ENCODE measurements around the gene MS4A14.
"Not testable (repeated sequence)": the region's sequence is repeated elsewhere in the genome, so short reads cannot be mapped to it uniquely, and the experiment has no call there.

The MS4A14 gene, protein sequence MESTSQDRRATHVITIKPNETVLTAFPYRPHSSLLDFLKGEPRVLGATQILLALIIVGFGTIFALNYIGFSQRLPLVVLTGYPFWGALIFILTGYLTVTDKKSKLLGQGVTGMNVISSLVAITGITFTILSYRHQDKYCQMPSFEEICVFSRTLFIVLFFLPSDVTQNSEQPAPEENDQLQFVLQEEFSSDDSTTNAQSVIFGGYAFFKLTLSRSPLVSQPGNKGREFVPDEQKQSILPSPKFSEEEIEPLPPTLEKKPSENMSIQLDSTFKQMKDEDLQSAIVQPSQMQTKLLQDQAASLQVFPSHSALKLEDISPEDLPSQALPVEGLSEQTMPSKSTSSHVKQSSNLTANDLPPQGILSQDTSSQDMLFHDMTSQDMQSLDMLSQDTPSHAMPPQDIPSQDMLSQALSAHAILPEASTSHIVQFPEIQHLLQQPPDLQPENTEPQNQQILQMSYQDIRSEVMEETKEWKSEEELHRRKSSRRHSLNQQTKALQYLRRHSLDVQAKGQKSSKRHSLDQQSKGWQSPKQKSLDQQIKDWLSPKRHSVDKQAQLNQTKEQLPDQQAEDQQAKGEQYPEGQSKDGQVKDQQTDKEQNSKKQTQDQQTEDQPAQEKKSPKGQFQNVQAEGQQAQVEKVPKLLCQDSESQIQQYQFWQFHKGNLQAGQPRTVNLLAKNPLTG

DNA sequence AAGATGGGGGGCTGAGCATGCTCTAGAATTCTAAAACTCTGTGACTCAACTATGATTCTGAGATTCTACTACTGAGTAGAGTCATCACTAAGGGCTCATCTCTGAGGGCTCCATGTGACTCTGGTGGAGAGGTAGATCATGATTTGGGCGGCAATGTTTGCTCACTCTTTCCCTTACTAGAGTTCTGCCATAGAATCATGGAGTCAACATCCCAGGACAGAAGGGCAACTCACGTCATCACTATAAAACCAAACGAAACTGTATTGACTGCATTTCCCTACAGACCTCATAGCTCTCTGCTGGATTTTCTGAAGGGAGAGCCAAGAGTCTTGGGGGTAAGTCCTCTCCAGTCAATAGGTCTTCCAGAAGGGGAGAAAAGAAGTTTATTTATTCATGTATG is at the start of gene MS4A14:
Gene MS4A14 (plus strand): TSS at position 78 of the 400 bp plus-strand sequence. CDS start 120 bp downstream, at position 198.
- DNase-seq (ENCODE audit: low spot score): no peak

DNA sequence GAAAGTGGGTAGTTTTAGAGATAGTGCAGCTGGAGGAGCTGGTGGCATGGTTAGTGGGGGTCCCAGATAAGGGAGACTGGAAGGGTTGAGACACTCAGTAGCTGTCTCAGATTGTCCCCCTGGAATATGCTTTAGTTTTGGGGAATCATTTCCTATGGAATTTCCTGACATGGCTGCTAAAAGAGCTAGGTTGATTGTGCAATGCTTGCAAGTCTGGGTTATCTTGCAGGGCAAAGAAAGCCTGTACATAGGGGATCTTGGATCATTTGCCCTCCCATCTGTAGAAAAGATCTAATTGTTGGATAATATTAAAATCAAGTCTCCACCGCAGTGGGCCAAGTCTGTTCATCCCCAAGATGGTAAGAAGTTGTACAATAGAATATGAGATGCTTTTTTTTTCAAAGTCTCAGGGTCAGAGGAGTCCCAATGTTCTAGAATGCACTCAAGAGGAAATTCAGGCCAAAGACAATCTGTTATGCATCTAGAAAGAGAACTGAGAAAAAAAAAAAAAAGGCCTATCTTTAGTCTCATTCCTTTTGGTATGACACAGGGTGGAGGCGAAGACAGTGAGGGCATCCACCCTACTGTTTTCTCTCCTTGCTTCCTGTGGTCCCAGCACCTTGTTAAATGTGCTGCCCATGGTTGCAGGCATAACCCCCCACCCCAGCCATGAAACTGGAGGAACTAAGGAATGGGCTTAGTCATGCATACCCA is 49.0 kb upstream of the MS4A14 start:
- DNase-seq (ENCODE audit: low spot score): no peak

DNA sequence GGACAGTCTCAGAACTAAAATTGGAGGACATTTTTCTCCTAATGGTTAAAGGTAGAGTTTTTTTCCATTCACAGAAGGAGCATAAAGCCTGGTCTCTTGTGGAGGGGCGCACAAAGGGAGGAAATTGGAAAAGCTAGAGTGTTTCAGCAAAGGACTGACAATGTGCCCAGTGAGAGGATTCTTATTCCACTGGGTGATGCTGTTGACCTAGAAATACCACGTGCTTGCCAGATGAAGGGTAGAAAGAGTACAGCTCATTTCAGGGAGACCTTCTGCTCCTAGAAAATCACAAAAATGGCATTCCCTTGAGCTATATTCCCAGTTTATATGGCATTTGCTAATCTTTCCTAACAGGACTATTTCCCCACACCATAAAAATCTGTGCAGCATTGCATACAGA is 48.1 kb upstream of the MS4A14 start:
- DNase-seq (ENCODE audit: low spot score): no peak

DNA sequence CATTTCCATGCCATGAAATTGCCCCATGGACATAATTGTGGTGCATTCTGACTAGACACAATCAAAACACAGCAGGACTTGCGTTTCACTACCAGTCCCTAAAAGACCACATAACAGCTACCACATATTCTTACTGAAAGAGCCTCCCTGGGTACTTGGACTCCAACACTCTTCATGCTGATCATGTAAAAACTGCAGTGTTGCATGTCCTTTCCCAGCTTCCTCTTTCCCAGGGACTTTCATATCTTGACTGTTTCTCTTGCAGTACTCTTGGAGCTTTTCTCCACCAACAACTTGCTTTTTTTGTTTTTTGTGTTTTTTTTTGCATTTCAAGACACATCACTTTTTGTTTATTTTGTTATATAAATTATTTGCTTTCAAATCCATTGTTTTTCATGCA is 46.3 kb upstream of the MS4A14 start:
- DNase-seq (ENCODE audit: low spot score): no peak

DNA sequence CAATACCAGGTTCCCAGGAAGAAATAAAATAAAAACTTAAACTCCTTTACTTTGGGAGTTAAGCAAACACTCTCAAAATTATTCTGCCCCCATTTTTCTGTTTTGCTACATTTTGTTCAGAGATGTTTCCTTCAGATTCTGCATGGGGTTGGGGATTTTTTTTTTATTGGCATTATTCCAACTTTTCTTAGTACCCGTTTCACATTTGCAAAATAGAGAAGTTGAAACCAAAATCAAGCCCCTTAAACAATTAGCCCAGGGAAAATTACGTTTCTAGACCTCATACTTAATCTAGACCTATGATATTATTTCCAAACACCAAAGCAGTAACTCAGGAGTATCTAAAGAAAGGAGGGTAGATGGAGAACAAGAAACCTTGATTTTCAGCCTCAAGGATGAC is 38.5 kb upstream of the MS4A14 start:
- DNase-seq (ENCODE audit: low spot score): no peak

DNA sequence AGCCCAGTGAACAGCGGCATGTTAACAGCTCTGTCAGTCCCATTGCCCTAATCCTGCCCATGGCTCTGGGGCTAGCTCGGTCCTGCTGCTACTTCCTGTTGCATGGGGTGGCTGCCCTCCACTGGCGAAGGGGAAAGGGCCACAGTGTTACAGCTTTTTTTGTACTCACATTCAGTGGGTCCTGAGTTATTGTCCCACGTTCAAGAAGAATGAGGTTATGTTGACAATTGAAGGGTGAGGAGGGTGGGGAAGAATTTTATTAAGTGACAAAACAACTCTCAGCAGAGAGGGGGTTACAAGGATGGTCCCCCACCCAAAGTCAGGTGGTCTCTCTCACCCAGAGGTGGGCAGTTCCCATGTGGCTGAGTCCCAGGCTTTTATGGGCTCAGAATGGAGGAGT is 35.6 kb upstream of the MS4A14 start:
- DNase-seq (ENCODE audit: low spot score): no peak

DNA sequence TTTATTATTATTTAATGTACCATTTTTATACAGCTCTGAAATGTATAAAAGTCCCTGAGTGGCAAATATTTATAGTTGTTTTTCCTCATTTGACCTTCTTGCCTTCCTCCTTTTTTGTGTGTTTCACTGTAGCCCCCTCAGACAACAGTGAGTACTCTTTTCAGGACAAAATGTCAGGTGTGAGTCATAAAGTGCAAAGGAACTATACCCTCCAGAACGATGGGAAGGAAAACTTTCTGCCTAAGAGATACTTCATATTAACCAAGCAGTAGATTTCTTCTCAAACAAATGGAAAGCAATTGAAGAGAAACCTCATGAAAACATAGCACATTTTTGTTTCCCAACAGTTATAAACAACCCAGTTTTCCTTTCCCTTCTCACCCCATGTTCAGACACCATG is 34.0 kb upstream of the MS4A14 start:
- no peak for DNase-seq (ENCODE audit: low spot score)

DNA sequence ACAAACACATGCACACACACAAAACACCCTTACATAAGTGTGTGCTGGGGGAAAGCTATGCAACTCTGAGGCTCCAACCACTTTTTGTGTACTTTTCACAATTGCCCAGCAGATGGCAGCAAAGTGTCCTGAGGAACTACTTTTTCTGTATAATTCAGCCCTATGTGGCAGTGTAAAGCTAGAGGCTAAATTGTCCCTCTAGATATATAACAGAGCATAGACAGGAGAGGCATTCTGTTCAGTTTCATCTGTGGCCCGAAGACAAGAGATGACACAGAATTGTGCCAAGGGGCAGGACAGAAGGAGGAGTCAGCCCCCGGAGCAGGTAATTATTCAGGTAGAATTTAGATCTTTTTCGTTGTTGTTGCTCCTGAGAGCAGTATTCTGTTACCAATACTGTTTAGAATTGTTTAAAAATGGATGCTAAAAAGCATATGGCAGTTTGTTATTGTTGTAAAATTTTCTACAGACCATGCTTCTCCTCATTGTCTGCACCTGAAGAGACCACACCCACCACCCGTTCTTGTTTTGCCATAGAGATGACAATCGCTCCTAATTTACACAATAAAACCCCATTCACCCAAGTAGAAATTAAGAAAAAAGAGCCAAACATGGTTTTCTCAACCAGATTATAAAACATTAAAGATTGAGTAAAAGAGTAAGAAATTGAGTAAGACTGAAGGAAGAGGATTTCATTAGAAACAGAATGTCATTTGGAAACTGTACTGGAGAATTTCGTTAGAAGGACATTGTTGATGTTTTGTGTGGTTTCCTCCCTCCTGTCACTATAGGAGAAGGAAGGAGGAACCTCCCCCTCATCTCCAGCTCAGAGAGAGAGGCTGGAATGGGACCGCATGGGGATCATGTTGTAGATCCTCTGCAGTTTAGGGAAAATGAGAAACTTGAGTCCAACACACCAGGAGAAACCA is 32.5 kb upstream of the MS4A14 start:
- DNase-seq (ENCODE audit: low spot score): peak; percentile 30

DNA sequence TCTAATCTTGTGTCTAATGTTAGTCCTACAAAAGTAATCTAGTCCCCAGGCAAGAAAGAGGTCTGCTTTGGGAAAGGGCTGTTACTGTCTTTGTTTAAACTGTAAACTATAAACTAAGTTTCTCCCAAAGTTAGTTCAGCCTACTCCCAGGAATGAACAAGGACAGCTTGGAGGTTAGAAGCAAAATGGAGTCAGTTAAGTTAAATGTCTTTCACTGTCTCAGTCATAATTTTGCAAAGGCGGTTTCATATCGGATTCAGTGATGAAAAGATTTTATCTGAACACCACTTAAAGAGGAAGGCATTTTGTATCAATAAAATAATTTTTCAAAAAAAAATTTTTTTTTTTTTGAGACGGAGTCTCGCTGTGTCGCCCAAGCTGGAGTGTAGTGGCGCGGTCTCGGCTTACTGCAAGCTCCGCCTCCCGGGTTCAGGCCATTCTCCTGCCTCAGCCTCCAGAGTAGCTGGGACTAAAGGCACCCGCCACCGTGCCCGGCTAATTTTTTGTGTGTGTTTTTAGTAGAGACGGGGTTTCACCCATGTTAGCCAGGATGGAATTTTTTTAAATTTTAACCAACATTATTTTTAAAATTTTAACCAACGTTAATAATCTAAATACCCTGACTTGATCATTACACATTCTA is 29.9 kb upstream of the MS4A14 start:
- not testable (repeated sequence) for DNase-seq (ENCODE audit: low spot score)

DNA sequence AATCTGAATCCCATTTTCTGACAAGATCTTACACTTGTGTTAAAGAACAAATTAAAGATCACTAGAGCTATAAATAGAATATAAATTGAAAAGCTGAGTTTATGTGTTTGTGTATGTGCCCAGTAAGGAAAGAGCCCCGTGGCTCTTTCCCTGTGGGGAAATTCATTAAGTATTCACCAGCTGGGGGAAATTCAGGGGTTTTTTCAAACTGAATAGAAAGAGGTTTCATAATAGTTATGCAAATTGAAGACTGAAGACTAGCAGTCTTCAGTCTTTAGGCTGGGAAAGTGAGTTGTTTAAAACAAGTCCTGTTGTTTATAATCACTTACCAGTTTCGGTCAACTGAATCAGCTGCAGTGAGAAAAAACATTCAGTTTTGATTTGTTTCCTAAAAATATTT is 29.2 kb upstream of the MS4A14 start:
- no peak for DNase-seq (ENCODE audit: low spot score)

DNA sequence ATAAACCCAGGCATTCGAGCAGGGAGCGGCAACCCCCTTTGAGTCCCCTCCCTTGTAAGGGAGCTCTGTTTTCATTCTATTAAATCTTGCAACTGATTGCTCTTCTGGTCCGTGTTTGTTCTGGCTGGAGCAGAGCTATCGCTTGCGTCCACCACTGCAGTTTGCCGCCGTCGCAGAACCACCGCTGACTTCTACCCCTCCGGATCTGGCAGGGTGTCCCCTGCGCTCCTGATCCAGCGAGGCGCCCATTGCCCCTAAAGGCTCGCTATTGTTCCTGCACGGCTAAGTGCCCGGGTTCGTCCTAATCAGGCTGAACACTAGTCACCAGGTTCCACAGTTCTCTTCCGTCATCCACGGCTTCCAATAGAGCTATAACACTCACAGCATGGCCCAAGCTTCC is 28.4 kb upstream of the MS4A14 start:
- no peak for DNase-seq (ENCODE audit: low spot score)

DNA sequence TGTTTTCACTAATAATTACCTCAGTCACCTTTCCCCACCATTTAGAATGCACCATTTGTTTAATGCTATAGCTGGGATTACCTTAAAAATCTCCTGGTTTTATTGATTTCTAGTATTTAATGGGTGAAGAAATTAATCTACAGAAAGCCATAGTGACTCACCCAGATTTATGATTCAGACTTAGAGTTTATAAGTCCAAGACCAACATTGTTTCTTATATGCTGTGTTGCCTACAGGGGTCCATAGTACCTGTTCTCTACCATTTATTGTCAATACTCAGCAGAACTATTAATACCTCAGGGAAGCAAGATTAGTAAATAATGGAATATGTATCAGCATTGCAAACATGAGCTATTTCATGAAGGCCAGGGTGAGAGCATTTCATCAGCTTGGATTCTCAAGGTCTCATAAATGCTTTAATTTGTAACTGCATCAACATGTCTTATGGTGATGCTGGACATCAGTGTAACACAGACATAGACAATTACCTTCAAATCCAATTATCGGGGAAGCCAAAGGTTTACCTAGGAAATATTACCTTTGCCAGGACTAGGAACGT is 25.9 kb upstream of the MS4A14 start:
- DNase-seq (ENCODE audit: low spot score): no peak

DNA sequence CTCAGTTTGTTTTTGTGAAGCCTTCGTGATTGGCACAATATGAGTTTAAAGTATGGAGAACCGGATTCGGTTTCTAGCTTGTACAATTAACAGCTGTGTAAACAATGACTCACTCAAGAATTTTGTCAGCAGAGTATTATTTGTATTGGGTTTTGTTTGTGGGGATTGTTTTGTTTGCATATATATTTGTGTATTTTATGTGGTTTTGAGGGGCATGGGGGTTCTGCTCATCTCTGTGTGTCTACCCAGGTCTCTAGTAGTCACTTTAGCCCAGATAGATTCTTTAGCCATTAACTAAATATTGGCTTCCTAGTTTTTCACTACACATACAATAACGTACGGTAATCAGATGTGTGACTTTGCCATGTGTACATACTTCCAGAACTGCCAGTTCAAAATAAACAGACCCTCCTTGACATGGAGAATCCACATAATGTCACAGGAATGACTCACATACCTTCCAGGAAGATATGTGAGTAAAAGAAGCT is 25.4 kb upstream of the MS4A14 start:
- no peak for DNase-seq (ENCODE audit: low spot score)

DNA sequence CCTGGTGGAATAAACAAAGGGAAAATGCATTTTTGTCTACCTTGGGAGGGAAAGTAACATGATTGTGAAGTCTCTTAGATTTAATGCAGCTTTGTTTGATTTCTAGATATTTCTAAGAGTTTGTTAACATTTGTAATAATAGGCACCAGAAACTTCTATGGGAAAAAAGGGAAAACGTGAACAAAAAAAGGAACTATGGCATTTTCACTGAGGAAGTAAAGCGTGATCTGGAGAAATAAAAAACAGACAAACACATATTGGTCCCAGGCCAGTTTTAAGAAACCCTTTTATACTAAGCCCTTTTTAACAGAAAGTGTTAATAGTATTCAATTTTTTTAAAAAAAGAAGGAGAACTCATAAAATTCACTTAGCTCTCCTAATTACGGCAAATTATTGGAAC is 24.9 kb upstream of the MS4A14 start:
- no peak for DNase-seq (ENCODE audit: low spot score)

DNA sequence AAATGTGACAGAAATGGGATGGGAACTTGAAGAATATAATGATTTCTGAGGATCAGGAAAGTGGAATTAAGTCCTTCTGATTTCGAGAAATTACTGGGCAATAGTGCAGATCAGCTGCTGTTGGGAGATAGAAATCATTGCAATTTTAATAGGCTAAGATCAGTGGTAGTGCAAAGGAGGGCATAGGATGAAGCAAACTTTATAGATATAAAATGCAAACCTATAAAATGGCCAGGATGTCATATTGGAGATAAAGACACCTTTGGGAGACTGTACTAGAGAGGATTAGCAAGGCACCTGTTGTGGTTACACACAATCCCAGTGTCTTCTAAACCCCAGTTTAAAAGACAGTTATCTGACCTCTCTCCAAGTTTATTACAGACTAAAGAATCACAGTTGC is 24.4 kb upstream of the MS4A14 start:
- no peak for DNase-seq (ENCODE audit: low spot score)

DNA sequence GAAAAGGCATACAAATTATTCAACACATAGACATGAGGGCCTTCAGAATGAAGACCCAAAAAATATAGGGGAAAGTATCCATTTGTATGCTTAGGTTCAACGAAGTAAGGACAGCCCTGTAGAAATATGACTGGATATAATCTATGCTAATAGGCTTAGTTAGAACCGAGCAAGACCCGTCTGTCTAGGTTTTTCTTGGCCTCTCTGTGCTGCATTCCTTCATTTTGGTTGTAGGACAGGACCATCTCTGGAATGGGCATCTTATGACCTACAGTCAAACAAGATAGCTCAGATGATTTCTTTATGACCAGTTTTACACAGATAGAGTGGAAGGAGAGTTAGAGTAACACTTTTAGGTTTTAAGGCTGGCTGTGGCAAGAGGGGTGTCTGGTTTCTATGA is 23.5 kb upstream of the MS4A14 start:
- DNase-seq (ENCODE audit: low spot score): no peak

DNA sequence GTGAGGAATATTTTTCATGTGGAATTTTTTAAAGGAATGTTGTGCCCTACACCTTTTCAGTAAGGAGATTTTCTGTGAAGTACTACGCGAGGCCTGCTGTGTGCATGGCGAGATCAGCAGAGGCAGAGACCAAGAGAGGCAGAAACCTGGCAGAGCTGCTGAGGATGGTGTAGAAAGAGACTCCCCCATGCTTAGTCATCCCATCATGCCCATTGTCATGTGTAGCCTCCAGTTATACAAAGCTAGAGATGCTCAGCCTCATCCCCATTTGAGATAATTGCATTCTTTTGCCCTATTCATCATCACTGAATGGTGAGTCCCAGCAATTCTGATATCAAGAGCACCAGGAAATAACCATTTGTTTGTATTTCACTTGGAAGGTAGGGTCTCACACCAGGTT is 20.9 kb upstream of the MS4A14 start:
- no peak for DNase-seq (ENCODE audit: low spot score)

DNA sequence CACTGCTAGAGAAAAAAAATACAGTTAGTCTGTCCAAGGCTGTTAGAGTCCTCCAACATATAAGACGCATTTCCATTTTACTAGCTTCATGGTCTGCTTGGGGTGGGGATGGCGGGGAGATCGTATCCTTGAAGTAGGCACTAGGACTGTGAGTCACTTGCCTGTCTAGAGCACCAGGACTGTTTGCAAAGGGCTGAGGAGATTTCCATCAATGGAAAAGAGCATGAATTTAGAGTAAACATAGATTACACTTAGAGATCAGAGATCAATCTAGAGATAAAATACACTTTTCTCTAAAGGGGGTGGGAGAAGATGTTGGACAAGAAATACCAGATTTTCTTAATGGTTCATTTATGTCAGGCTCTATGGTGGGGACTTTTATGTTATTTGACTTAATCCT is 19.7 kb upstream of the MS4A14 start:
- DNase-seq (ENCODE audit: low spot score): no peak

DNA sequence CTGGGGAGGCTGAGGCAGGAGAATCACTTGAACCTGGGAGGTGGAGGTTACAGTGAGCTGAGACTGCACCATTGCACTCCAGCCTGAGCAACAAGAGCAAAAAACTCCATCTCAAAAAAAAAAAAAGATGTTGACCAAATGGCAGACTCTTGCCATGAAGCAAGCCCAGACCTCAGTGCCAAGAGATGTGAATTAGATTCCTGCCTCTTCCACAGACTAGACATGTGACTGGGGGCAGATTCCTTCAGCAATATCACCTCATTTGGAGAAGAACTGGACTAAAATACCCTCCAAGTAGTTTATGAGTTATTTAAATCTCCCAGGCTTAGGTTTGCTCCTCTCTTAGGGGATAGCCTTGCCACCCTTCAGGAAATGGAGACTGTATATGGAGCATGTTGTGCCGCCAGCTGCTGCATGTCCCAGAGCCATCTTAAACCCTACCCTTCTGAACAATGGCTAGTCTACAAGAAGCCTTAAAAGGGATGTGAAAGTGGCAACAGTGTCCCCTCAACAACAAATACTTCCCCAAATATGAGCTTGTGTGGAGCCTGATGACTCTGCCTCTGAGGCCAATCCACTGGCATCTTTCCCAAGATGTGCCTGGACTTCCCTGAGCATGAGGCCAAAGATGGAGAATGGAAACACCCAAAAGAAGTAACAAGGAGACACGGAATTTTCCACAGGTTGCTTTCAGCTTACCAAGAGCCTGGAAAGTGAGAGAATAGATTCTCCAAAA is 18.7 kb upstream of the MS4A14 start:
- no peak for DNase-seq (ENCODE audit: low spot score)

DNA sequence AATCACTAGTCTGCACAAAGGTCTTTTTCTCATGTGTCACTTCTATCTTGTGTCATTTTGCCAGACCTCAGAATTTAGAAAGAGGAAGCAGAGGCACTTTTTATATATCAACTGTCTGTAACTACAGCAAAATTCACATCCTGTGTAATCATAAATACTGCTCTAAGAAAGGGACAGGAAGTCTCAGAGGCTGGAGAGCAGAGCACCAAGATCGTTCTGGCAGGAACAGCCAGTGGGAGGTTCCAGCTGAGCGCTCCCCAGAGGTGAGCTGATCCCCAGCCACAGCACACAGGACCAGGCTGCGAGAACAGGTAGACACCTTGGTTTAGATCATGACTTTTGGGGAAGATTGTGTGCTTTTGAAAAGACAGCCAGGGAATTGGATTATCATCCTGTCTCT is 17.9 kb upstream of the MS4A14 start, which contains the start of gene MS4A7:
Gene MS4A7 (plus strand): TSS at position 179 of the 400 bp plus-strand sequence. CDS start 4,610 bp downstream, outside the sequence.
- DNase-seq (ENCODE audit: low spot score): no peak
